HG03045 (cell line): Measurements from ENCODE around the gene JMJD7.

Experiments
- ATAC-seq: cut with Tn5 transposase; IDR thresholded peaks from one replicate; pipeline ENCODE4 v1.9.1; 2021; ENCODE audit warnings: mild to moderate bottlenecking, moderate library complexity; ENCODE audit not compliant: unreplicated experiment

JMJD7 gene

DNA sequence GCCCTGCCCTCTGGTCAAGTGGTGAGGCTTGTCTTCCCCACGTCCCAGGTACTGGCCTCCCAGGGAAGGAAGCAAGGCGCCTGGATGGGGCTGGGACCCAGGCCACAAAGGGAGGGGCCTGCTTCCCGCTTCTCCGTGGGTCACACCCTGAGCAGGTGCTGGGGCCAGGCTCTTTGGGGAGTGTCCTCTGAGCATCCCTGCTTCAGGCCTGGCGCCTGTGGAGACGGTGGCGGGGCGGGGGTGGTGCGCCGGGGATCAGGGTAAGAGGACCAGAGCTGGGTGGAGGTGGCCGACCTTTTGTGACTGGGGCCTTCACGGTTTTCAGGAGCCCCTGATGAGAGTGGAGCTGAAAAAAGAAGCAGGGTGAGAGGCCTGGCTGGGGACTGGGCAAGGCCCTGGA, 14.3 kb downstream of the JMJD7 start:
- no peak for ATAC-seq

DNA sequence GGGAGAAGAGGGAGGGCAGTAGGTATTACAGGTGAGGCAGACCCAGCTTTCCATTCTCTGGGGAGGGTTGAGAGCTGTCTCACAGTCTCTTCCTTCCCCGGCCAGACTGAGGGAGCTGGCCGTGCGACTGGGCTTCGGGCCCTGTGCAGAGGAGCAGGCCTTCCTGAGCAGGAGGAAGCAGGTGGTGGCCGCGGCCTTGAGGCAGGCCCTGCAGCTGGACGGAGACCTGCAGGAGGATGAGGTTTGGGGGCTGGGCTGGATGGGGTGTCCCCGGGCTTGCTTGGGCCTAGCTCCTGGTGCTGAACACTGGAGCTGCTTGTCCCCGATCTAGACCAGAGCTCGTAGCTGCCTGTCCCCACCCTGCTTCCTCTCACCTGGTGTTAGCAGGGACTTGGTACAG, 15.7 kb downstream of the JMJD7 start:
- ATAC-seq = no peak

DNA sequence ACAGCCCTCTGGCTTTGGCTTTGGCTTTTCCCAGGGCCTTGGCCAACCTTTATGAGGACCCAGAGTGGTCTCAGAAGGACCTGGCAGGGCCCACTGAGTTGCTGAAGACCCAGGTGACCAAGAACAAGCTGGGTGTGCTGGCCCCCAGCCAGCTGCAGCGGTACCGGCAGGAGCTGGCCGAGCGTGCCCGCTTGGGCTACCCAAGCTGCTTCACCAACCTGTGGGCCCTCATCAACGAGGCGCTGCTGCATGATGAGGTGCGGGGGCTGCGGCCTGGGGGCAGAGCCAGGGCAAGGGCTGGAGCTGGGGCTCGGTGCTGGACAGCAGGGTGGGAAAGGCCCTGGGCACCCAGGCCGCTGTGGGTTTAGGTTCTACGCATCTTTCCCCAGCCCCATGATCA, 16.9 kb downstream of the JMJD7 start:
- no peak for ATAC-seq

DNA sequence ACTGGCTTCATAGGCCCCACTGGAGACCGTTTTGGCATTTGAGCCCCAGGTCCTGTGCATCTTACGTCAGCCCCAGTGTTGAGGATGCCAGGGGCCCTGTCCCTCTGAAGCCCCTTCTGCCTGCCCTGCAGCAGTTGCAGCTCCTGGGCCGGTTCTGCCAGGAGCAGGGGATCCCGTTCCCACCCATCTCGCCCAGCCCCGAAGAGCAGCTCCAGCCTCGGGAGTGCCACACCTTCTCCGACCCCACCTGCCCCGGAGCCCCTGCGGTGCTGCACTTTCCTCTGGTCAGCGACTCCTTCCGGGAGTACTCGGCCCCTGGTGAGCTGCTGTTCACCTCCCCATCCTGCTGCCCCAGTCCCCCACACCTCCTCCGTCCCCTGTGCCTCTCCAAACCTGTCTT, 19.3 kb downstream of the JMJD7 start:
- ATAC-seq = no peak

DNA sequence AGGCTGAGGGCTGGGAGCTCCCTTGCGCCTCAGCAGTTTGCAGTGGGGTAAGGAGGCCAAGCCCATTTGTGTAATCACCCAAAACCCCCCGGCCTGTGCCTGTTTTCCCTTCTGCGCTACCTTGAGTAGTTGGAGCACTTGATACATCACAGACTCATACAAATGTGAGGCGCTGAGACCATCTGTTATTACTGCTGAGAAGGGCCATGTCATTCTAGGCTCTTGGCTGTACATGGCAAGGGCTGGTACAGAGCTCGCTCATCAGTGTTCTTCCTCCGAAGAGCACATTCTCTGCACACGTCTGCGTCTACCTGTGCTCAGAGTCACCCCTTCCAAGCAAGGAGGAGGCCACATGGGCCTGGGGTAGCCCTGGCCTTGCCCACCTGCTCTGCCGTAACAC, 20.1 kb downstream of the JMJD7 start:
- no peak for ATAC-seq

DNA sequence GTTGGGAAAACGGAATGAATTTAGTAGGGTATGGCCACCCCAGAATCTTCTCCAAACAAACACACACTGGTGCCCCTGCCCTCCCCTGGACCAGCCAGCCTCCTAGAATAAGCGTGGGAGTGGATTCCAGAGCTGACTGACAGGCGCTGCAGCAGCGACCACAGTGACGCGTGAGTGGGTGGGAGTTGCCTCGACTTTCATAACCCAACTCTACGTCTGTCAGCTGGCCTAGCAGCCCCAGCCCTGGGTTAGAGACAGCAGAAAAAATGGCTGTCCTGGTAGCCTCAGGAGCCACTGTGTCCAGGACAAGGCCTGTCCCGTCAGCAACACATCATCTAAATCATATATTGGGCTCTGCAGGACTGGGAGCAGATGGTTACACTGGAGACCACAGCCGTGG, 20.7 kb downstream of the JMJD7 start:
- no peak for ATAC-seq

DNA sequence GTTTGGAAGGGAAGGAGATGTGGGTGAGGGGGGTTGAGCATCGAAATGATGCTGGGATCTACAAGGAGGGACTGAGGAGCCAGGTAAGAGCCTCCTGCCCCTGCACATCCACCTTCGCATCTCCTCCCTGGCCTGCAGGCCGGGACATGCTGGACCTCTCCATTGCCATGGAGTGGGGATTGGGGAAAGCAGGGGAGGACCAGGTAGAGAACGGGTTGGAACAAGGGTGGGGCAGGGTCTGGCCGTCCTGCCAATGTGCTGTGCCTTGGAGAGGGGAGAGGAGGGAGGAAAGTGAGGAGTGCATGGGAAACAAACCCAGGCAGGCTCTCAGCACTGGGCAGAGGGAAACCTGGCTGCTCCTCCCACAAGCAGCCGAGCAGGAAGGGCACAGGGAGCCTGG, 21.3 kb downstream of the JMJD7 start:
- no peak for ATAC-seq

DNA sequence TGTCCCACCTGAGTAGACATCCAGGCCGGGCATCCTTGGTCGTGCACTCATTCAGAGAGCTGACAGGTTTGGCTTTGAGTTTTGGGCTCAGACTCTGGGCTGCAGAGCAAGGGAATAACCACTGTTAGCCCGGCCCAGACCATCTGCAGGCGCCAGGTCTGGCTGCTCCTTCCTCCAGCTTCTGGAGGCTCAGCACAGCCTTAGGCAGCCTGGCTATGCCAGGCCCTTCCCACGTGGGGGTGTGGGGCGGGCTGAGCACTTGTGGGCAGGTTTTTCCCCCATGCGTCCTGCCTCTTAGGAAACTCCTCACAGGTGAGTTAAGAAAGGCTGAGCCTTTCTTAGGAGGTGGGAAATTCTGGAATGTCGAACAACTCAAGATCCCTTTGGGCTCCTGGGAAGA, 22.0 kb downstream of the JMJD7 start:
- no peak for ATAC-seq

DNA sequence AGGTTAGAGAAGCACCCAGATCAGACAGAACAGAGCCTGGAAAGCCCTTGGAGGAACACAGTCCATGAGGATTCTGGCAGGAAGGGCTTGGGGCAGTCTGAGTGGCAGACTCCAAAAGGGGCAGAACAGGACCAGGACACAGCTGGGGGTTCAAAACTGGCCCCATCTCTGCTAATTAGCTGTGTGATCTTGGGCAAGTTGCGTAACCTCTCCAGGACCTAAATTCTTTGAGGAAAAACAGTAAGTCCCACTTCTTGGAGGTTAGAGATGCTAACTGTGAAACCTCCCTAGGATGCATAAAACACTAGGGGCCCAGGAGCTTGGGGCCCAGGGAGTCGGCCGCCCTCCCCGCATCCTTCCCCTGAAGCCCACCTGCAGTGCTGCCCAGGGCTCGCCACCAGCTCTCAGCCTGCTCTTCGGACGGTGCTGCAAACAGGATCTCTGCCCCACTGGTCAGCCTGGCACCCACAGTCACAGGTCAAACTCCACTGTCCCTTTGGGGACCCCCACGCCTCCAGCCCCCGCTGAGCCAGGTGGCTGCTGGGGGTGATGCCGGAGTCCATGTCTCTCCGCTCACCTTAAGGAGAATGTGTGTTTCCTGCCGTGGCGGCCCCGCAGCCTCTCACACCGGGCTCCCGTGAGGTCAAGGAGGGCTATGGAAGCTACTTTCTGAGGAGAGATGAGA, 22.7 kb downstream of the JMJD7 start:
- ATAC-seq = no peak

DNA sequence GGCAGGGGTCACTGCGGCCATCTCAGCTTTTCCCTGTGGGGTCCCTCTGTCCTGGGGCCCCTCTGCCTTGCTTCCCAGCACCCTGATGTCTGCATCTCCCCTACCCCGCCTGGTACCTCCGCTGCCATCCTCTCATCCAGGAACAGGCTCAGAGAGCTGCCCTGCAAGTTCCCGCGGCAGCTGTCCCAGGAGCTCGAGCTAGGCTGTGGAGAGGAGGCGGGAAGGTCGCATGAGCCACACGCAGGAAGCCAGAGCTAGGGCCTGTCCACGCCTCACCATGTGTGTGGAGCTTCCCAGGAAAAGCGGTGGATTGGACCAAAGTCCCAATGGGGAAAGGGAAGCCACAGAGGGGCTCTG, 23.3 kb downstream of the JMJD7 start:
- no peak for ATAC-seq

DNA sequence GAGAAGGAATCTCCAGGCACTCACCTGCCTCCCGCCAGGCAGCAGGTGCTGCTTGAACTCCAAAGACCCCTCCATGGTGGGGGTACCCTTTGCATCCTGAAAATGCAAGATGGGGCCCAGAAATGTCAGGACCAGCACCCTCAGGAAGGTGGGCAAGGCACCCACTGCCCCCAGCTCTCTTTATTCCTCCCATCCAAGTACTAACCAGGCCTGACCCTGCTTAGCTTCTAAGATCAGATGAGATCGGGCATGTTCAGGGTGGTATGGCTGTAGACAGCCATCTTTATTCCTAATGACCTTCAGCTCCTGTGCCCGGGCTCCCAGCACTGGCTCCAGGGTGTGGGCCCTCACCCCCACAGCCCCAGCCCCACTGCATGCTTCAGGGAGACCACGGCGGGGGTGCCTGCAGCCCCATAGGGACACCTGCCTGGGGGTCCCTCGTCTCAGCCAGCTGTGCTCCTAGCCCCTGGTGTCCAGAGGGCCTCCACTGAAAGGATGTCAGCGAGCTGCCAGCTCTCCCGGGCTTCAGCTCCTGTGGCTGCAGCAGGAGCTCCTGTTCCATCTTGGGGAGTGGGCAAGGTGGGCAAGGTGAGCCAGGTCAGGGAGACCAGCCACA, 24.0 kb downstream of the JMJD7 start:
- no peak for ATAC-seq

DNA sequence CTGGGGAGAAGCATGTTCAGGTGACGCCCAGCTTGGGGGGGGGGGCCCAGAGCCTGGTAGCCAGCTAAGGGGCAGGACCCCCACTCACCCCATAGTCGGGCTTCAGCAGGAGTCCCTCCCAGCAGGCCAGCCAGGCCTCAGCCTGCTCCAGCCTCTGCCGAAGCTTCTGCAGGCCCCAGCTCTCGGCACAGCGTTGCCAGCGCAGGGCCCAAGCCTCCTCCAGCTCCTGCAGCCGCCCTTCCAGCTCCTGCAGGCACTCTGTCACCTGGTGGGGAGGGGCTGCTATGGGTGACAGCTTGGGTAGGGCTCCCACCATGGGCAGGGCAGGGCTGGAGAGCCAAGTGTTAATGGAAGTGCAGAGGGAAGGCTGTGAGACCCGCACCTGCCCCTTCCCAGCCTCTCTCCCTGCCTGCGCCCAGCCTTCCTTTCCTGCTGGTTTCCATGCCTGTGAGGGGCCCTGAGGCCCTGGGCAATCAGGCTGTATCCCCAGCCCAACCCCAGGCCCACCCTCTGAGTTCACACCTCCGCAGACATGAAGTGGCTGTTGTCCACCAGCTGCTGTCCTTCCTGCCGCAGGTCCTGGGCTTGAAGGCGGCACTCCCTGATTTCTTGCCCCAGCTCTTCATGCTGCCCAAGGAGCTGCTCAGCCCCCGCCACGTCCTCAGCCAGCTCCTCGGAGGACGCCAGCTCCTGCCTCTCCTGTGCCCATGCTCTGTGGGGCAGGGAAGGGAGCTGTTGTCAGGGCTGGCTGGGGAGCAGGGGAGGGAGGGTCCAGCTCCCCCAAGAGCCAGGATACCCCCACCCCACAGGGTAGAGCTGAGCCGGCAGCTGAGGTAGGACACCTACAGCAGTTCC, 25.1 kb downstream of the JMJD7 start:
- no peak for ATAC-seq

DNA sequence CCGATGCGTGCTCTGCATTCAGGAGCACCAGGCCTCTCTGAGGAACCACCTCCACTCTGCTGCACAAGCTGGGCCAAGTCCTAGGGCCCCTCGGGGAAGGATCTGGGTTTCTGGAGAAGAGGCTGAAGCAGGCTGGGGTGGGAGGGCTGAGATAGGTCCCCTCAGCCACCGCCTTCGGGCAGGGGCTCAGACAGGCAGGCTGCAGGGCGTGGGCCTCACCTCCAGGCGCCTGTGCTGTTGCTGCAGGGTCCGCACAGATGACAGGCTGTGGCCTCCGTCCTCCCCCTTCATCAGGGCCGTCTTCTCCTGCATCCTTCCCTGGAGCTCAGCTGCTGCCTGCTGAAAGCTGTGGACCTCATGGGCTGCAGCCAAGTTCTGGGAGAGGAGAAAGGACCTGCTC, 25.9 kb downstream of the JMJD7 start:
- no peak for ATAC-seq

DNA sequence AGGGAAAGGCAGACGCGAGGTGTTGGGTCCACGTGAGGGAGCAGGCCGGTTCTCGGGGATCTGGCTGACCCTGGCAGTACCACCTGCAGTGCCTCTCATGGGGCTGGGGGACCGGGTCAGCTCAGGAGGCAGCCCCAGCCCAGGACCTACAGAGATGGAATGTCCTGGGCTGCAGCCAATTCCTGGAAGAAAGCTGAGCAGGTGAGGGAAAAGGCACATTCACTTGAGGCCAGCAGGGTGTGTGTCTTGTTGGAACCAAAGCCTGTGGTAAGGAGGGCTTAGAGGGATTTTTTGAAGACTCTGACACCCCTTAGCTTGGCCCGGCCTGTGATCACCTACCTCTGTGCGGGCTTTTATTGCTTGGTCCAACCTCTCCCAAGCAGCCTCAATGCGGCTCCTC, 26.6 kb downstream of the JMJD7 start:
- no peak for ATAC-seq

DNA sequence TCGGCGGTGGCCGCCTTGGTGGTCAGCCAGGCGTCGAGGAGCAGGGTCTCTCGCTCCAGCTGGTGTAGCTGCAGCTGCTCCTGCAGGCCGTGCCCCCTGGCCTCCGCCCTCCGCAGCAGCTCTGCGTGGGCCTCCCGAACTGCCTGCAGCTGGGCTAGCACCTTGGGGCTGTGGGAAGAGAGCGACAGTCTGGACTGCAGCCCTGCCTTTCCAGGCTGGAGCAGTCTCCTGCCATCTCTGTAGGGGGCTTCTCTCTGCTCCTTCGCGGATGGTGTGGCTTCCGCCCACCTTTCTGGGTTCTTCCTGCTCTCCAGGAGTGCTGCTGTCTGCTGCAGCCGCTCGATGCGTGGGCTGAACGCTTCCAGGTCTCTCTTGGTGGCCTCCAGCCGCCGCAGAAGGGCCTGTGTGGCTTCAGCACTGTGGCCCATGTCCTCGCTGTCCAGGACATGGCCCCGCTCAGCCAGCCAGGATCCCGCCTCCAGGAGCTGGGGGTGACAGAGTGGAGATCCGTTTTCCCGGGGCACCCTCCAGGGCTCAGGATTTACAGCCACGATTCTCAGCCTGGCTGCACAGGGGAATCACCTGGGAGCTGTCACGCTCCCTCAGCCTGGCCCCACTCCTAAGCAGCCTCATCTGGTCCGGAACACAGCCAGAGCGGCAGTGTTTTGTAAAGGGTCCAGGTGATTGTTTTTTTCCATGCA, 27.5 kb downstream of the JMJD7 start:
- no peak for ATAC-seq

DNA sequence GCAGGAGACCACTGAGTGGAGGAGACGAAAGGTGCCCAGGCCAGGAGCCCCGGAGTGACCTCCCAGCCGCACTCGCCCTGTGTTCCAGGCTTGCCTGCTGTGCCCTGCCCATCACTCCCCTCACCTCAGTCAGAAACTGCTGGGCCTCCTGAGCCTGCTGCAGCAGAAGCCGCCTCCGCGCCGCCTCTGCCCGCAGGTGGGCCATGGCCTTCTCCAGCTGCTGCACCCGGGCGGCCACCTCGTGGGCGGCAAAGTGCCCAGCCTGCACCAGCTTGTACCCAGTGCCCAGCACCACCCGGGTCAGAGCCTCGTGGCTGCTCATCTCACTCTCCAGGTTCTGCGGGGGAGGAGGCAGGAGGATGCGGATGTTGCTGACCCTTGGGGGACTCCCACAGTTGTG, 28.4 kb downstream of the JMJD7 start:
- ATAC-seq = no peak

DNA sequence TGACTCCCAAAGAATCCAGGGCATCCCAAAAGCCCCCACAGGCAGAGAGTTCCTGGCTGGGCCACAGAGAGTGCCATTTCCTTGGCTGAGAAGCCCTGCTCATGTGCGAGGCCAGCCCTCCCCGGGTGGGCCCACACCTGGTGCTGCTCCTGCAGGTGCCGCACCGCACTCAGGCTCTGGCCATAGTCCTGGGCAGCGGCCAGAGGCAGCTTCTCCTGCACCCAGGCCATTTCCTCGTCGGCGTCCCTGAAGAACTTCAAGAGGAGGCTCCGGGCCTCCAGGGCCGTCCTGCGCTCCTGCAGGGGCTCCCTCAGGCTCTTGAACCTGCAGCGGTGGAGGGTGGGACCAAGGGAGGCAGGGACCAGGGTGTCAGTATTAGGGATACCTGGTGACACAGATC, 28.8 kb downstream of the JMJD7 start:
- no peak for ATAC-seq

DNA sequence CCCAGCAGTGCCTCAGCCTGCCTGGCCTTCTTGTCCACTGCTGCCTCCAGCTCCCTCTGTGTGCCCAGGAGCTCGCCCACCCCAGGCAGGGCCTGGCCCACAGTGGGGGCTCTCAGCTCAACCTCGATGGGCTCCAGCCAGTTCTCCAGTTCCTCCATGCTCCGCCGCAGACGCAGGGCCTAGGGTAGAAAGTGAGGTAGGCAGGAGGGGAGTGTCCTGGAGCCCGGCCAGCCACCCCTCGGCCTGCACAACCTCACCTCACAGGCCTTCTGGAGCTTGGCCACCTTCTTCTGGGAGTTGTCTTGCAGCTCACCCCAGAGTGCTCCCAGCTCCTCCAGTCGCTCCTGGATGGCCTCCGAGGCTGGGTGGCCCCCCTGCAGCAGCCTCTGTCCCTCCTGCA, 29.4 kb downstream of the JMJD7 start:
- no peak for ATAC-seq

DNA sequence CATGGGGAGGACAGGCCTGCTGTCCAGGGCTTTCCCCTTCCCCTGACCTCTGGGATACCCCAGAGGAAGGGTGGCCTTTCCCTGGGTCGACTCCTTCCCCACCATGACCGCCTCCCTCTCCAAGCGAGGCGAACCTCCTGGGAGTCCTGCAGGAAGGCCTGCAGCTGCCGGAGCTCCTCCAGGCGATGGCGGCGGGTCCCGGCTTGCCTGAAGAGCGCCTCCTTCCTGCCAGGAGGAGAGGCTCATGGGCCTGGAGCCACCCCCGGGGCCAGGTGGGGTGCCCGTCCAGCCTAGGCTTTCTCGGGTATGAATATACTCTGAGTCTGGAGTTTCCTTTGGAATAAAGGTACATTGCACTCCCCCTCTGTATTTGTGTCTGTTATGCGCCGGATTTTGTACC, 30.9 kb downstream of the JMJD7 start:
- no peak for ATAC-seq

DNA sequence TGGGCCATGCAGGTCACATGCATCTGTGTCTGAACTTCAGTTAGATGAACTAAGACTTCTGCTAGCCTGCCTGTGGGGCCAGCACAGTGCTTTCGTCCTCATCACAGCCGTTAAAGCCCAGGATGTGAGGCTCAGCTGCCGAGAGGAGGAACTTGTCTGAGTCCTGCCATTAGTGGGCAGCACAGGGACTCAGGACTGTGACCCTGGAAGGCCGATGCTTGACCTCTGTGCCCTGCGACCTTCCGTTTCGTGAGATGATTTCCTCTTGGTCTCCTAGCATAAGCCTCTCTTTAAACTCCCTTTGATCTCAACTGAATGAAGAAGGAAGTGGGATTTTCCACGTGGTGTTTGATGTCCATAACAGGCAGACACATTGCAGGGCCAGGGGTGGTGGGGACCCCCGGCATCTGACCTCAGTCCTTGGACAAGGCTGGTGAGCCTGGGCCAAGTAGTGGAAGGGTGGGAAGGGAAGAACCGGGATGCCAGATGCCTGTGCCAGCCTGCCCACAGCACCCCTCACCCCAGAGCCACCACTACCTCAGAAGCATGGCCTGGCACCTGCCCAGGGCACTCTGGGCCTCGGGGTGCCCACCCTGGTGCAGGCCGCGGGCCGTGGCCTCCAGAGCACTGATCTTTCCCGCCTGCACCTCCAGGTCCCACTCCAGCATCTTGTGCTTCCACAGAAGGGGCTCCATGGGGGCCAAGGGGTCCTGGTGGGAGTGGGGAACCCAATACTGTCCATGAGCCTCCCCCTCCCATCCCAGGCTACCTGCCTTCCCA, 32.3 kb downstream of the JMJD7 start:
- no peak for ATAC-seq
